ENCODE measurements around the gene TBX15.

The TBX15 gene

GRCh38 chr1:118985640-118986554 is 2.2 kb downstream of the TBX15 start:
- no peaks in the 10 kb centered on the region for H3F3A ChIP-seq (ENCODE audit: insufficient read depth)
- TF ChIP-seq EZH2phosphoT487 (conservative IDR thresholded peaks at IDR 0.05; ENCODE audit: low read length) (no peak), CTCF (IDR thresholded peaks at IDR 0.05; ENCODE audit: insufficient read depth, low read length, poor library complexity, severe bottlenecking) (no peak)
- no peaks in the 10 kb centered on the region for H3K27me3 ChIP-seq (ENCODE audit: low read length)
- H2AFZ ChIP-seq (ENCODE audit: low read depth, low read length, severe bottlenecking) = no peak overlapping the region
- no peak overlapping the region for H3K9ac ChIP-seq (ENCODE audit: low read length)
- H3K27ac ChIP-seq (ENCODE audit: low read depth, low read length) = no peak overlapping the region
- no peaks in the 10 kb centered on the region for H3K79me2 ChIP-seq (ENCODE audit: insufficient read depth, low read length)
- no peaks in the 10 kb centered on the region for H3K9me3 ChIP-seq (ENCODE audit: insufficient read depth, low read length)
- H3K9me2 ChIP-seq (replicated peaks; ENCODE audit: insufficient read depth, low read length) = no peaks in the 10 kb centered on the region
- H3K4me3 ChIP-seq (ENCODE audit: insufficient read depth, low read length, poor library complexity, severe bottlenecking) = no peak overlapping the region
- H3K36me3 ChIP-seq (ENCODE audit: low read length) = no peaks in the 10 kb centered on the region
- no peak overlapping the region for H3K4me2 ChIP-seq (ENCODE audit: low read depth, low read length, poor library complexity, severe bottlenecking)
- no peaks in the 10 kb centered on the region for H4K20me1 ChIP-seq (ENCODE audit: low read depth, low read length)

- no peaks in the 10 kb centered on the region for H3K9me2 ChIP-seq (replicated peaks; ENCODE audit: insufficient read depth, low read length)
- no peak overlapping the region for H3K4me3 ChIP-seq (ENCODE audit: insufficient read depth, low read length, poor library complexity, severe bottlenecking)
- no peak for TF ChIP-seq CTCF (IDR thresholded peaks at IDR 0.05; ENCODE audit: insufficient read depth, low read length, poor library complexity, severe bottlenecking)
- TF ChIP-seq EZH2phosphoT487 (conservative IDR thresholded peaks at IDR 0.05; ENCODE audit: low read length) = no peak
- no peaks in the 10 kb centered on the region for H3K79me2 ChIP-seq (ENCODE audit: insufficient read depth, low read length)
- H4K20me1 ChIP-seq (ENCODE audit: low read depth, low read length) = no peaks in the 10 kb centered on the region
- H3K9me3 ChIP-seq (ENCODE audit: insufficient read depth, low read length) = no peaks in the 10 kb centered on the region
- H3F3A ChIP-seq (ENCODE audit: insufficient read depth) = no peaks in the 10 kb centered on the region
- H3K4me2 ChIP-seq (ENCODE audit: low read depth, low read length, poor library complexity, severe bottlenecking) = no peak overlapping the region
- H3K27me3 ChIP-seq (ENCODE audit: low read length) = no peaks in the 10 kb centered on the region
- no peaks in the 10 kb centered on the region for H3K36me3 ChIP-seq (ENCODE audit: low read length)
- H3K9ac ChIP-seq (ENCODE audit: low read length) = no peak overlapping the region
- no peak overlapping the region for H3K27ac ChIP-seq (ENCODE audit: low read depth, low read length)
- H2AFZ ChIP-seq (ENCODE audit: low read depth, low read length, severe bottlenecking) = no peak overlapping the region
Observed at GRCh38 chr1:118984722-118985639, 3.2 kb downstream of the TBX15 start.

- Histone ChIP-seq H3K4me2 (ENCODE audit: low read depth, low read length, poor library complexity, severe bottlenecking) (no peak overlapping the region), H3K79me2 (ENCODE audit: insufficient read depth, low read length) (no peaks in the 10 kb centered on the region), H3K9me3 (ENCODE audit: insufficient read depth, low read length) (no peaks in the 10 kb centered on the region), H2AFZ (ENCODE audit: low read depth, low read length, severe bottlenecking) (no peak overlapping the region), H3K27ac (ENCODE audit: low read depth, low read length) (no peak overlapping the region), H3K4me3 (ENCODE audit: insufficient read depth, low read length, poor library complexity, severe bottlenecking) (no peak overlapping the region), H3K9ac (ENCODE audit: low read length) (no peak overlapping the region), H3K36me3 (ENCODE audit: low read length) (no peaks in the 10 kb centered on the region), H3F3A (ENCODE audit: insufficient read depth) (no peaks in the 10 kb centered on the region), H4K20me1 (ENCODE audit: low read depth, low read length) (no peaks in the 10 kb centered on the region), H3K9me2 (replicated peaks; ENCODE audit: insufficient read depth, low read length) (no peaks in the 10 kb centered on the region), H3K27me3 (ENCODE audit: low read length) (no peaks in the 10 kb centered on the region)
- no peak for TF ChIP-seq CTCF (IDR thresholded peaks at IDR 0.05; ENCODE audit: insufficient read depth, low read length, poor library complexity, severe bottlenecking)
- no peak for TF ChIP-seq EZH2phosphoT487 (conservative IDR thresholded peaks at IDR 0.05; ENCODE audit: low read length)
Observed at GRCh38 chr1:118984086-118984721, 3.9 kb downstream of the TBX15 start.

Data from SU-DHL-6 (cell line).